Right lobe of liver (tissue), 4 donors: ENCODE data around the gene PDE1C.

Experiments used
- POLR2A ChIP-seq: fragments of 450-650 bp; IDR thresholded peaks from one replicate; pipeline ENCODE4 v1.6.1; 2017; ENCODE audit warnings: antibody characterized with exemption, mild to moderate bottlenecking
- TF ChIP-seq, protein P1 (sequence below), 4 donors: fragments of 200-600 bp in 3 of 4; fragments of 450-650 bp in 1 of 4; IDR thresholded peaks; one replicate each; pipeline versions ENCODE4 v1.5.1 to v1.8.0; 2016 to 2022; ENCODE audit warnings: antibody characterized with exemption in 4 of 4, mild to moderate bottlenecking in 2 of 4
- donor health status: DM: no; HTN: no; CAD: no.
- donor health status: DM: no; HTN: no; CAD: no.
- donor health status: DM: no; HTN: yes; CAD: no.

DNA sequence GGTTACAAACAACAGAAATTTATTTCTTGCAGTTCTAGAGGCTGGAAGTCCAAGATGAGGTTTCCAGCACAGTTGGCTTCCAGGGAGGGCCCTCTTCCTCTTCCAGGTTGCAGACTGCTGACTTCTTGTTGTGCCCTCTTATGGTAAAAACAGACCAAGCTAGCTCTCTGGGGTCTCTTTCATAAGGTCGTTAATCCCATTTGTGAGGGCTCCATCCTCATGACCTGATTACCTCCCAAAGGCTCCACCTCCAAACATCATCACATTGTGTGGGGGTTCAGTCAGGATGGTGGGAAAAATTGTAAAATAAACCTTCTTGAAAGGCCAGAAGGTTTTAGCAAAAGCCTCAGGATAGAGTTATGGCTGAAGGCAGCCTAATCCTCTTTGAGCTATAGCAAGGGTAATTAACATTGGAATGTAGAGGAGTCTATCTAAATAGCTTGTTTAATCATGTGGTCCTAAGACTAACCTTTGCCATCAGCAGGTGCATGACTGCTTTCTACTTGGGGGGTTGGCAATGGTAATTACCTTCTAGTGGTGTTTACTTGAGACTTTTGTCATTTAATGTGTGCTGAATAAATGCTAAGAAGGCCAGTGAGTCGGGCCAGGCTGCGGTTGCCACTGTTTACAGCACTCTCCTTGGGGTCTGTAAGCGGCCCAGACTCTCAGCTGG is 302.4 kb downstream of the PDE1C start:
- TF ChIP-seq, protein P1, sequence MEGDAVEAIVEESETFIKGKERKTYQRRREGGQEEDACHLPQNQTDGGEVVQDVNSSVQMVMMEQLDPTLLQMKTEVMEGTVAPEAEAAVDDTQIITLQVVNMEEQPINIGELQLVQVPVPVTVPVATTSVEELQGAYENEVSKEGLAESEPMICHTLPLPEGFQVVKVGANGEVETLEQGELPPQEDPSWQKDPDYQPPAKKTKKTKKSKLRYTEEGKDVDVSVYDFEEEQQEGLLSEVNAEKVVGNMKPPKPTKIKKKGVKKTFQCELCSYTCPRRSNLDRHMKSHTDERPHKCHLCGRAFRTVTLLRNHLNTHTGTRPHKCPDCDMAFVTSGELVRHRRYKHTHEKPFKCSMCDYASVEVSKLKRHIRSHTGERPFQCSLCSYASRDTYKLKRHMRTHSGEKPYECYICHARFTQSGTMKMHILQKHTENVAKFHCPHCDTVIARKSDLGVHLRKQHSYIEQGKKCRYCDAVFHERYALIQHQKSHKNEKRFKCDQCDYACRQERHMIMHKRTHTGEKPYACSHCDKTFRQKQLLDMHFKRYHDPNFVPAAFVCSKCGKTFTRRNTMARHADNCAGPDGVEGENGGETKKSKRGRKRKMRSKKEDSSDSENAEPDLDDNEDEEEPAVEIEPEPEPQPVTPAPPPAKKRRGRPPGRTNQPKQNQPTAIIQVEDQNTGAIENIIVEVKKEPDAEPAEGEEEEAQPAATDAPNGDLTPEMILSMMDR (IDR thresholded peaks at IDR 0.05): no peak
- TF ChIP-seq POLR2A: no peak
